ENCODE data around the gene IL4. TPM values are rescaled to one million over a fixed set of nuclear protein-coding genes. Genes with fewer than 3 reads are reported as not detected.

The IL4 gene
- total RNA-seq, 1 donor from 2014 or later, result not detected

- no peak for DNase-seq
- intact Hi-C loops (cut with DNase I), result no loop called here
- no peak overlapping the region for H3K4me3 ChIP-seq
- H3K4me1 ChIP-seq, result no peaks in the 10 kb centered on the region
- H3K36me3 ChIP-seq, result peaks cover 33% of the 10 kb centered on the region
- TF ChIP-seq CTCF (IDR thresholded peaks at IDR 0.05), result no peak
- no peak overlapping the region for H3K27ac ChIP-seq
- H3K9me3 ChIP-seq, result no peaks in the 10 kb centered on the region
- H3K27me3 ChIP-seq (ENCODE audit: low read depth), result no peaks in the 10 kb centered on the region
- ATAC-seq, result no peak
These were observed 31.1 kb downstream of the IL4 start for GRCh38 chr5:132704875-132705274.

GRCh38 chr5:132708645-132709044 is 34.9 kb downstream of the IL4 start:
- Histone ChIP-seq H3K27ac (no peak overlapping the region), H3K27me3 (ENCODE audit: low read depth) (no peaks in the 10 kb centered on the region), H3K4me1 (no peaks in the 10 kb centered on the region), H3K36me3 (peaks cover 5% of the 10 kb centered on the region), H3K4me3 (no peak overlapping the region), H3K9me3 (no peaks in the 10 kb centered on the region)
- no peak for TF ChIP-seq CTCF (IDR thresholded peaks at IDR 0.05)
- intact Hi-C loops (cut with DNase I), result no loop called here
- DNase-seq (no peak), ATAC-seq (no peak)

DNA sequence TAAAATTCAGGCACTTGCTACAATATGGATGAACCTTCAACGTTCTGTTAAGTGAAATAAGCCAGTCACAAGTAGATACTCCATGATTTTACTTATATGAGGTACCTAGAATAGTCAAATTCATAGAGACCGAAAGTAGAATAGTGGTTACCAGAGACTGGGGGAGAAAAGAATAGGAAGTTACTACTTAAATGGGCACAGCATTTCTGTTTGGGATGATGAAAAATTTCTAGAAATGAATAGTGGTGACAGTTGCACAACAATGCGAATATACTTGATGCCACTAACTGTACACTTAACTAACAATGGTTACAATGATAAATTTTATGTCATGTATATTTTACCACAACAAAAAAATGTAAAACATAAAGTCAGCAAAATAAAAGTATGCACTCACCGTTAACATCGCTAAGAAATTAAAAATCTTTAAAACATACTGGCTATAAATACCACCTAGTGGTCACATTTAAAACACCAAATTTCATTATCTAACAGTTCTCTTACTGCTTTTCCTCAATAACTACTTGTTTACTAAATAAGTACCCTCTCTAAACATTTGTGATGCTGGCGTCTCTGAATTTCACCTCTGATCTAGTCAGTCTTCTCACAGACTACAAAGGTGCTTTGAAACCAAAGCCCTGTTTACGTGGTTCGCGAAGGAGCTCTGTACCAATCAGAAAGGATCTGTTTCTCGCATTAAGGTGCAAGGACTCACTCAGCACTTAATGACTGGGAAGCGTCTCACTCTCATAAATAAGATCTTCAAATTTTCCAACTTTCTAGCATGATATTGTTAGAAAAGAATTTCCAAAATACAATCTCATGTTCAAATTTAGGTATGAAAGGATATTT is 40.9 kb downstream of the IL4 start:
- ATAC-seq (no peak), DNase-seq (no peak)
- H3K27ac ChIP-seq, result no peak overlapping the region
- peak; percentile 43 for TF ChIP-seq CTCF (IDR thresholded peaks at IDR 0.05)
- H3K4me1 ChIP-seq, result no peaks in the 10 kb centered on the region
- no peak overlapping the region for H3K4me3 ChIP-seq
- intact Hi-C loops (cut with DNase I), result no loop called here
- no peaks in the 10 kb centered on the region for H3K36me3 ChIP-seq
- H3K27me3 ChIP-seq (ENCODE audit: low read depth), result no peaks in the 10 kb centered on the region
- no peaks in the 10 kb centered on the region for H3K9me3 ChIP-seq

DNA sequence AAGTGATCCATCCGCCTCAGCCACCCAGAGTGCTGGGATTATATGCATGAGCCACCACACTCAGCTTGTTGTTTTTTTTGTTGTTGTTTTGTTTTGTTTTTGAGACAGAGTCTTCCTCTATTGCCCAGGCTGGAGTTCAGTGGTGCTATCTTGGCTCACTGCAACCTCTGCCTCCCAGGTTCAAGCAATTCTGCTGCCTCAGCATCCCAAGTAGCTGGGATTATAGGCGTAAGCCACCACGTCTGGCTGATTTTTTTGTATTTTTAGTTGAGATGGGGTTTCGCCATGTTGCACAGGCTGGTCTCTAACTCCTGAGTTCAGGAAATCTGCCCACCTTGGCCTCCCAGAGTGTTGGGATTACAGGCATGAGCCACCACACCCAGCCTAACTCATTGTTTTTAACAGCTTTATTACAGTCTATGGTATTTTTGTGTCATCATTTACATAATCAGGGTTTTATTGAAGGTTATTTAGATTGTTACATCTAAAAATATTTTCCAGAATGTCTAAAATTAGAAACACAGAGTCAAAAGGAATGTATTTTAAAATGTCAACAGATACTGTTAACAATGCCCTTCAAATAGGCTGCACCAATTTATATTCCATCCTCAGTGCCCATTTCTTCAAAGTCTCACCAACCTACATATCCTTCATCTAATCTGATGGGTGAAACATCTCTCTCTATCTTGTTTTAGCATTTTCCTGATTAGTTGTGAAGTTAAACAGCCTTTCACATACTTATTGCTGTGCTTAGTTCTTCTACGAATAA is 44.9 kb downstream of the IL4 start:
- intact Hi-C loops (cut with DNase I), result no loop called here
- Histone ChIP-seq H3K9me3 (no peaks in the 10 kb centered on the region), H3K4me1 (no peaks in the 10 kb centered on the region), H3K27me3 (ENCODE audit: low read depth) (no peaks in the 10 kb centered on the region), H3K4me3 (no peak overlapping the region), H3K27ac (no peak overlapping the region), H3K36me3 (peaks cover 6% of the 10 kb centered on the region)
- no peak for TF ChIP-seq CTCF (IDR thresholded peaks at IDR 0.05)
- ATAC-seq (no peak), DNase-seq (no peak)

GRCh38 chr5:132725745-132726144 is 52.0 kb downstream of the IL4 start:
- no peaks in the 10 kb centered on the region for H3K4me1 ChIP-seq
- intact Hi-C loops (cut with DNase I), result no loop called here
- H3K27me3 ChIP-seq (ENCODE audit: low read depth), result no peaks in the 10 kb centered on the region
- DNase-seq (no peak), ATAC-seq (no peak)
- H3K27ac ChIP-seq, result no peak overlapping the region
- peaks cover 8% of the 10 kb centered on the region for H3K36me3 ChIP-seq
- no peak for TF ChIP-seq CTCF (IDR thresholded peaks at IDR 0.05)
- H3K9me3 ChIP-seq, result no peaks in the 10 kb centered on the region
- H3K4me3 ChIP-seq, result no peak overlapping the region

Data from lower lobe of right lung (tissue), 2 donors.